ENCODE measurements around the gene STOML2. TPM values are rescaled to one million over a fixed set of nuclear protein-coding genes. Genes with fewer than 3 reads are reported as not detected.

The STOML2 gene
- total RNA-seq, 1 donor from 2014 or later = 339 TPM

DNA sequence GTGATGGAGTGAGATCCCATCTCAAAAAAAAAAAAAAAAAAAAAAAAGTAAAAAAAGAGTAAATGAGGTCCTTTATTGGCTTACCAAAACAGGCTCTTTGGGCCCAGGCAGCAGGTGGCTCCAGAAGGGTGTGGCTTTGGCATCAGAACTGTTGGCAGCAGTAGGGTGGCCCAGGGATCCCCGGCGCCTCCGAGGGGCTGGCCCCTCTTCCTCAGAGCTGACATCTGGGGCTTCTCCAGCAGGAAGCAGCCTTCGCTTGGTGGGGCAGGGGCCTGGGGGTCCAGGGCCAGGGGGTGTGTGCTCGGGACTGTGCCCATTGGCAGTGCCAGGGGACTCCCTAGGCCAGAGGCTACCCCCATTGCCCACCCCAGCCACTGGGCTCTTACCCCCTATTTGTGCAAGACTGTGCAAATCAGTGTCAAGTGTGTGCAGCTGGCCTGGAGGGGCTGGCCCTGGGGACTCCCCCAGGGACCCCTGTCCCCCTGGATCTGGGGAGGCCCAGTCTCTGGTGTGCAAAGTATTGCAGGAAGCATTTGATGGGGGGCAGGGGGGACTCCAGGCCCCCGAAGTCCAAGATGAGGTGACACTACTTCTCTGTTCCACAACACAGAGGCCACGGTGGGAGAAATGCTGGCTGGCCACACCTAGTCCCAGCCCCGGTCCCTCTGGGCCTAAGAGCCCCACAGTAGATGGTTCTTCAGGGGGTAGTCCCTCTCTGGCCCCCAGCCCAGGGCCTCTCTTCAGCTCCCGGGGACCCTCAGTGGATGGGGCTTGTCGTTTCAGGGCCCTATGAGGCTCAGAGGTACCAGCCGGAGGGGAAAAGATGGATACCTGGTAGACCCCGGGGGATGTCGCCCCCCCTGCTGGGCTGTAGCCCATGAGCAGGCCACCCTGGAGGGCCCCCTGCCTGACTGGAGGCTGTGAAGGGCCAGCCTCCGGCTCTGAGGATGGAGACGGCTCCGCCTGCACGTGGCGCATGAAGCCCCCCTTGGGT, 4.7 kb upstream of the STOML2 start:
- no peak for DNase-seq (ENCODE audit: low read depth, low spot score)

DNA sequence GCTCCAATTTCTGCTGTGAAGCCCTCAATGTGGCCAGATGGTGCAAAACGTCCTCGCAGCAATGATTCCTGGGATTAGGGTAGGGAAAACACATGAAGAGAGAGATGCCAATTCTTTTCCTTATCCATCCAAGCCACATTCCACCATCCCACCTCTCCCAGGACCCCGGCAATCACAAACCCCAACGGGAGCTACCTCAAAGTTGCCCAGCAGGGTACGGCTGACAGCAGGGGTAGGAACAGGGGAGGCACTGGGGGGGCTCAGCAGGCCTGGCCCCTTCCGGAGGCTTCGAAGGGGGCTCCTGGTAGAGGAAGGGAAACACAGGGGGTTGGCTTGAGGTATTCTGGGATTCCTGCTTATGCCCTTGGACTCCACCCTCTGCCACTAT, 3.4 kb upstream of the STOML2 start:
- DNase-seq (ENCODE audit: low read depth, low spot score) = no peak

DNA sequence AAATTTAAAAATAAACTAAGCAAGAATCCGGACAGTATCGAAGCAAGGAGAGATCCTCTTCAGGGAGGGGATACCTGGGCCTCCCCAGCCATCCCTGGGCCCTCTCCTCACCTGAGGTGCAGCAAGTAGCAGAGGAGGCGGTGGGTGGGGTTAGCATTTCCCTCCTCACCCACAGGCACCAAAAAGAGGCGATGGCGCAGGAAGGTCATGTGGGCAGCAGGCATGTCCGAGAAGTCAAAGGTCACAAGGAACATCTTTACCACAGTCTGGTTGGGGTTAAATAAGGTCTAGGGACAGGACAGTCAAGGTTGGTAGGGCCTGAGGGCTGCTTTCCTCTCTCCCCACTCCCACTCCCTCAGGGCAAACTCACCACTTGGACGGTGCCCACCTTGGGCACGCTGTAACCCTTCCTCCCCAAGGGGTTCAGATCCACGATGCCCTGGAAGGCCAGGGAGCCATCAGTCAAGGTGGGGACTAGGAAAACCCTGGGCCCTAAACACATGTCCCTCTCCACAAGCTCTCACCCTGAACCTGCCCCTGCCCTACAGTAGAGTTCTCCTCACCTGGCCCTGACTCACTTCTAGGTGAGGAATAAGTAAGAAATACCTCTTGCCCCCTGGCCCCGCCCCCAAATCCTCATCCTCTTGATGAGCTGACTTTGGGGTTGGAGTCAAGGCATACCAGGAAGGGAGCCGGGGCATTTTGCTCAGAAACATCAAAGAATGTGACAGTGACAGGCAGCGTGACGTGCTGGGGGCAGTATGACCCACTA, 2.8 kb upstream of the STOML2 start:
- no peak for DNase-seq (ENCODE audit: low read depth, low spot score)

DNA sequence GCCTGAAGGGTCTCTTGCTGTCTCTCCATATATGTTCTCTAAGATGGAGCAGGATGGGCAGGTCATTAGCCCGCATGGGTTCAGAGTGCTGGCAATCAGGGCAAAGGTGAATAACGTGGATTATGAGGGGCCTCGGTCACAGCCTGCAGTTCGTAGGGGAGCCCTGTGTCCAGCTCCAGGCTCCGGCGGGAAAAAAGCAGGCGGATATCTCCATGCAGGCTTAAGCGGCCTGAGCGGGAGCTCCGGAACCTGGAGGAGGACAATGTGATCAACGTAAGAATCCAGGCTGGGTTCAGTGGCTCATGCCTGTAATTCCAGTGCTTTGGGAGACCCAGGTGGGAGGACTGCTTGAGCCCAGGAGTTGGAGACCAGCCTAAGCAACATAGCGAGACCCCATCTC, 2.2 kb upstream of the STOML2 start:
- DNase-seq (ENCODE audit: low read depth, low spot score) = no peak

DNA sequence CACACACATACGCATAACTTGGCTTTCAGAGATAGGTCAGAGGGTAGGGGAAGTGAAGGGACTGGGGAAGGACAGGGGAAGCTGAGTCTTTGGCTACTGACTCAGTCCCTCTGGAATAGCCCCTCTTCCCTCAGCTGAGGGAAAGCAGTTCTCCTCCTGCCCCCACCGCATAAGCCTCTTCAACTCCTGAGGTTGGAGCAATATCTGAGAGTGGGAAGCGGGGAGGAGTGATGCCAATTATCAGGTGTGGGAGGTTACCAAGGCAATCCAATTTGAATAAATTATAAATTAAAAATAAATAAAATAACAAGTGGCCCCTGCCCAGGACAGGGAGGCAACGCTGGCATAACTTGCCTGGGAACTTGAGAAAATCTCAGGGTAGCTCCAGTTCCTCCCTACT, 1.7 kb upstream of the STOML2 start:
- DNase-seq (ENCODE audit: low read depth, low spot score) = no peak

GRCh38 chr9:35103660-35104191, 795 bp upstream of the STOML2 start:
- no peak for DNase-seq (ENCODE audit: low read depth, low spot score)

DNA sequence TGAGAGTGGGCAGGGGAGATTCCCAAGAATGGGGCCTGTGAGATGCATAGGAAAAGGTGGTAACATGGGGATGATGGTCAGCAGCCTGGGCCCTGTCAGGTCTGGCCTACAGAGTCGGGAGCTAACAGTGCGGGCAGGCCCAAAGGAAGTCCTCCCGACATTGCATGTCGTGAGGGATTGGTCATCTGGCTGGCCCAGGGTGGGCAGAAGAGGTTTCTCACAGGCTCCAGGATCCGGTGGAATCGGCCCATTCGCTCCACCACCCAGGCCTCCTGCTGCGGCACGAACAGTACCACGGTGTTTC, 514 bp downstream of the STOML2 start:
- DNase-seq (ENCODE audit: low read depth, low spot score) = no peak

DNA sequence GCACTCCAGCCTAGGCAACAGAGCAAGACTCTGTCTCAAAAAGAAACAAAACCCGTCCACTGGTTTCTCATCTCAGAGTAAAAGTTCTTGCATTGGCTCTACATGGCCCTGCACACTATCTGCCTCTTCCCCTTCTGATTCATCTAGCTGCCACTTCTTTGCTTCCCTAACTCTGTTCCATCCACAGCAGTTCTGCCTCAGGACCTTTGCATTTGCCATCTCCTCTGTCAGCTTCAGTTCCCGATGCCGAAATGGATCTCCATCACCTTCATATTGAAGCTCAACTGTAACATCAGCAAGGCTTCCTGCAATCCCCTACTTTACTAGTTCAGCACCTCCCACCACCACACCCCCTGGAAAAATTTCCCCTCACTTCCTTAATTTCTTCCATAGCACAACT, 5.4 kb downstream of the STOML2 start:
- DNase-seq (ENCODE audit: low read depth, low spot score) = no peak

DNA sequence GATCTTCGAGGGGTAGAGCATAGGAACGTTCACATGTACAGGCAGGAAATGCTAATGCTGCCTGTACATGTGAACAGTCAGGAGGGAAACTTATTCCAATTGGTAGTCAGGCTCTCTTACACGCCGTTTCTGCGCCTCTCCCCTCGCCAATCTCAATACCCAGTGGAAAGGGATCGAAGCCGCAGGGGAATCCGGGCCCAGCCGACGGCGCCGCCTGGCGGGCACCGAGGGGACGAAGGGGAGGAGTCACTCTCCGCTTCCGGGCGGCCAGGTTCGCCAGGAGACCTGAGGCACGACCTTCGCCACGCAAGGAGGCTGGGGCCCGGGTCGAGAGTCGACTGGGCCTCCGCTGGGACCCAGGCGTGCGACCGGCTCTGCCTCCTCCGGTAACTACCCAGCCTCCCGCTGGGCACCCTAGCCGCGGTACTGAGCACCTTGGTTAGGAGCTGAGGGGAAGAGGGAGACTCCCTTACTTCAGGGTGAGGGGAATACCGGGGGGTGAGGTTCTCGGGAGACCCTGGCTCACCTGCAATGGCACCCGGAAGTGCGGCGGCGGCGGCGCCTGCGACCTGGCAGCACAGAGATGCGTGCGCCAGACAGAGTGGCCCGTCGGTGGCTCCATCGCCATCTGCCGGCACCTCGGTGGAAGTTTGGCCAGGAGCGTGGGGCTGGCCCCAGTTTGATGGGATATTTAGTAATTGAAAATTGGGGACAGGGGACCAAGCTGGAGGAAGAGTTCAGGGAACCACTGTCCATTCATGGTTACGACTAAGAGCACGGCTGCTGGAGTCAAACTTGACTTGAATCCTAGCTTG, 6.7 kb downstream of the STOML2 start, which contains the start of gene PIGO:
TSS of gene PIGO (minus strand) at position 557 of the 815 bp plus-strand sequence. CDS start 1,026 bp downstream, outside the sequence.
- DNase-seq (ENCODE audit: low read depth, low spot score) = no peak

- no peak for DNase-seq (ENCODE audit: low read depth, low spot score)
These were observed 11.4 kb downstream of the STOML2 start for GRCh38 chr9:35091536-35091935.

GRCh38 chr9:35089434-35089833, 13.5 kb downstream of the STOML2 start:
- DNase-seq (ENCODE audit: low read depth, low spot score) = no peak

DNA sequence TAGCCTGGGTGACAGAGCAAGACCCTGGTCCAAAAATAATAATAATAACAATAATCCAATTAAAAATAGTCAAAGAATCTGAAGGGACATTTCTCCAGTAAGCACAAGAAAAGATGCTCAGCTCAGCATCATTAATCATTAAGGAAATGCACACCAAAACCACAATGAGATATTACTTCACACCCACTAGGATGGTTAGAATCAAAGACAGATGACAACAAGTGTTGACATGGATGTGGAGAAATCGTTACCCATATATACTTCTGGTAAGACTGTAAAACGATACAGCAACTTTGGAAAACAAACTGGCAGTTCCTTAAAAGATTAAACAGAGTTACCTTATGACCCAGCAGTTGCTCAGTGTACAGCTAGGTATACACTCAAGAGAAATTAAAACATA, 17.9 kb downstream of the STOML2 start:
- no peak for DNase-seq (ENCODE audit: low read depth, low spot score)

DNA sequence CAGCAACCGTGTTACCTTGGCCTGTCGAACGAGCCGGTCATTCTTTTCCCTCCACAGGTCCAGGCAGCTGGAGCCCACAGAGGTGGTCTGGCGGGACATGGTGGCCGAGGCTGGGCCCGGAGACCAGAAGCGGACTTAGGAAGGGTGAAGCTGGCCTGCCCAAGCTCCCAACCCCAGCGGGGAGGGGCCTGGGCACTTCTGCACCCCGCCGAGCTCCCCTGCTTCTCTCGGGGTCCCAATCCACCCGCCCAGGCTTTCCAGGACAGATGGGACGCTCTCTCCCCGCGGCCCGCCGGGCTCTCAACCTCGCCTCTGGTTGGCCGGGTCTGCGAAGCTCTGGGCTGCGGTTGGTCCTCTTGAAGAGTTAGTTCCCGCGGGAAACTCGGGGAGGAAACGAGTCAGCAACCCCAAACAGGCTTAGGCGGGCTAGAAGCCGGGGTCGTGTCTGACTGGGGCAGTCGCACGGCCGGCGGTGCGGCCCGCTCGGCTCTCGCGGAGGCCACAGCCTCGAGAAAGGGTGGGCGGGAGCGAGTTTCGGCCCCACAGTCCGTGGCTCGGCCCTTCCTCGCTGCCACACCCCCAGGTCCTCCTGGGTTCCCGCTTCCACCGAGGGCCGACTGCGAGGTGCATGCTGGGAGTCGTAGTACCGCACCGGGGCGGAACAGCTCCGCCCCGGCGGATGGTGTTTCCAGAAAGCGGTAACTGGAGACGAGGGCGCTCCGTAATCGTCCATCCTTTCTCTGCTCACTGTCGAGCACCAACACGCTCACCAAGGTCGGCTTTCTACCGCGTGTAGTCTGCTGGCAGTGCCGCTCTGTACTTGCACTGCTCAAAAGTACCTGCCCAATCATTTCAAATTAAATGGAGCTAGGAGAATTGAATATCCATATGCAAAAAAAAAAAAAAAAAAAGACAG, 23.2 kb downstream of the STOML2 start, which contains the start of gene FANCG:
TSS of gene FANCG (minus strand) at position 517 of the 916 bp plus-strand sequence. CDS start at position 99, 418 bp downstream.
- DNase-seq (ENCODE audit: low read depth, low spot score) = peak; percentile 65

GRCh38 chr9:35079041-35079425, 23.9 kb downstream of the STOML2 start:
- DNase-seq (ENCODE audit: low read depth, low spot score) = no peak

- DNase-seq (ENCODE audit: low read depth, low spot score) = no peak
These were observed 24.9 kb downstream of the STOML2 start for GRCh38 chr9:35078066-35078465.

DNA sequence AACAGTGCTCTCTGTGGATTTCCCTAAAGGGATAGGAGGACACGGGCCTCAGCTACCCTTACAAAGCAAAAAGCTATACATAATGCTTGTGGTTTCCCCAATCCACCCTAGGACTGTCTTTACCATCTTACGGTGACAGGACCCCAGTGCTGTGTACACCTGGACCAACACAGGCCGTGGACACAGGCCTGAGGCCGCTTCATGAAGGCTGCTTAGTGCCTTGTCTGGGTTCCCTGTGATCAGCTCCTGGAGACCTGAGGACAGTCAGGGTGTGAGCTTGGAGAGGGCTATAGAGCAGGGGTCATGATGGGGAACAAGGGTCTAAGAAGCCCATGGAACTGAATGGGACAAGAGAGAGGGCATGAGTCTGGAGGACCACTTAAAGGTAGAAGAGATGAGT, 26.1 kb downstream of the STOML2 start:
- no peak for DNase-seq (ENCODE audit: low read depth, low spot score)

GRCh38 chr9:35075358-35075757, 27.6 kb downstream of the STOML2 start:
- no peak for DNase-seq (ENCODE audit: low read depth, low spot score)

DNA sequence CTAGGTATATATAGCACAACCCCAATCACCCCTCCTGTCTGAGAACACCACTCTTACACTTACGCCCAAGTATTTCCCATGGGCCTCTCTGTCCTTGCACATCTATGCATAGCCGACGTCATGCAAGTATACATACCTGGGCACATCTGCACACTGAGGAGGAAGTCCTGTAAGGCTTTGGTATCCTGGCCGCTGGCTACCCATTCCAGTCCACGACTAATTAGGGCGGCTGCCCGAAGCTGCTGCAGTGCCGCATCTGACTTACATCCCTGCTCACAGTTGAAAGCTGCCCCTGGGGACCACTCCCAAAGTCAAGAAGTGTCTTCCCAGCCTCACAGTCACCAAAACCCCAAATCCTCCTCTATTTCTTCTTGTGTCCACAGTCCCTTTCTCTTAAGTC, 28.1 kb downstream of the STOML2 start:
- no peak for DNase-seq (ENCODE audit: low read depth, low spot score)

- no peak for DNase-seq (ENCODE audit: low read depth, low spot score)
These were observed 28.8 kb downstream of the STOML2 start for GRCh38 chr9:35074141-35074540.

GRCh38 chr9:35073279-35073612, 29.7 kb downstream of the STOML2 start:
- DNase-seq (ENCODE audit: low read depth, low spot score) = no peak
